Stimulated activated naive CD8-positive, alpha-beta T cell treated with anti-CD3 and anti-CD28 coated beads, Interleukin-15, amount 100 ng/mL, for 72 hours (primary cell): Measurements from ENCODE around the gene ANKRD55.
"Not testable (repeated sequence)": the region's sequence is repeated elsewhere in the genome, so short reads cannot be mapped to it uniquely, and the experiment has no call there.

ENCODE experiments used
- ATAC-seq: fragments of 150-1000 bp; cut with Tn5 transposase; 2 replicates; pipeline ENCODE4 v1.10.0; 2021; ENCODE audit warnings: mild to moderate bottlenecking, moderate library complexity
- DNase-seq, 2 donors: peaks; one replicate each; pipeline ENCODE4 v3.0.0; 2021 to 2022
- H3K27ac Mint-ChIP-seq, 2 donors: one replicate each; pipeline ENCODE4 v1.8.0; 2022; ENCODE audit warnings: mild to moderate bottlenecking in 2 of 2, mixed read lengths in 2 of 2, moderate library complexity in 2 of 2
- H3K27me3 Mint-ChIP-seq: one replicate; pipeline ENCODE4 v1.8.0; 2022; ENCODE audit warnings: mixed read lengths
- H3K4me1 Mint-ChIP-seq: one replicate; pipeline ENCODE4 v1.8.0; 2022; ENCODE audit warnings: mild to moderate bottlenecking, mixed read lengths
- H3K4me3 Mint-ChIP-seq, 2 donors: one replicate each; pipeline ENCODE4 v1.8.0; 2022; ENCODE audit warnings: mild to moderate bottlenecking in 2 of 2, mixed read lengths in 2 of 2, moderate library complexity in 1 of 2
- H3K9me3 Mint-ChIP-seq, 2 donors: one replicate each; pipeline ENCODE4 v1.8.0; 2022; ENCODE audit warnings: mixed read lengths in 2 of 2

The ANKRD55 gene

GRCh38 chr5:56128113-56128512 is 105.0 kb downstream of the ANKRD55 start:
- Mint-ChIP-seq H3K27ac (peak overlapping the region; percentile 14 to 99), H3K4me1 (peaks cover 40% of the 10 kb centered on the region), H3K4me3 (peak overlapping the region; percentile 65 to 88), H3K27me3 (no peaks in the 10 kb centered on the region), H3K9me3 (peaks cover 6 to 10% of the 10 kb centered on the region in 2 donors)
- peak; percentile 83 for ATAC-seq
- peak; percentile 18 to 57 for DNase-seq

GRCh38 chr5:56126487-56127179 is 106.5 kb downstream of the ANKRD55 start:
- Mint-ChIP-seq H3K4me1 (peaks cover 43% of the 10 kb centered on the region), H3K9me3 (peaks cover 6 to 10% of the 10 kb centered on the region in 2 donors), H3K27me3 (no peaks in the 10 kb centered on the region), H3K4me3 (peak overlapping the region; percentile 63 to 88), H3K27ac (peak overlapping the region; percentile 68 to 99)
- peak; percentile 65 for ATAC-seq
- peak in 1 of 2 donors; percentile 30 for DNase-seq

GRCh38 chr5:56123531-56124243 is 109.4 kb downstream of the ANKRD55 start:
- no peaks in the 10 kb centered on the region for H3K9me3 Mint-ChIP-seq
- peaks cover 39% of the 10 kb centered on the region for H3K4me1 Mint-ChIP-seq
- H3K27me3 Mint-ChIP-seq = no peaks in the 10 kb centered on the region
- peak; percentile 62 for ATAC-seq
- H3K27ac Mint-ChIP-seq = peak overlapping the region in 1 of 2 donors; percentile 8
- H3K4me3 Mint-ChIP-seq = no peak overlapping the region
- no peak for DNase-seq

- not testable (repeated sequence) for H3K27ac Mint-ChIP-seq
Observed at GRCh38 chr5:56122360-56122985, 110.7 kb downstream of the ANKRD55 start.

DNA sequence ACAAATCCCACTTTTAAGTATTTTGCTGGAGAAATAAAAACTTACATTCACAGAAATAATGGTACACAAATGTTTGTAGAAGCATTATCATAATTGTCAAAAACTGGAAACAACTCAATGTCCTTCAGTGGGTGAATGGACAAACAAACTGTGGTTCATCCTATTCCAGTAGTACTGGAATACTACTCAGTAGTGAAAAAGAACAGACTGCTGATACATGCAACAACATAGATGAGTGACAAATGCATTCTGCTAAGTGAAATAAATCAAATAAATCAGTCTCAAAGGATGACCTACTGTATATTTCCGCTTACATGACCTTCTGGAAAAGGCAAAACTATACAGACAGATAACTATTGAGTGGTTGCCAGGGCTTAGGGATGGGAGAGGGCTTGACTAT is 114.1 kb downstream of the ANKRD55 start:
- DNase-seq (no peak), ATAC-seq (no peak)
- Mint-ChIP-seq H3K27ac (no peak overlapping the region), H3K9me3 (no peaks in the 10 kb centered on the region), H3K4me3 (no peak overlapping the region), H3K4me1 (peaks cover 12% of the 10 kb centered on the region), H3K27me3 (no peaks in the 10 kb centered on the region)

More at GRCh38 chr5:56122360-56122985, 110.7 kb downstream of the ANKRD55 start:
- H3K4me1 Mint-ChIP-seq = peaks cover 27% of the 10 kb centered on the region
- not testable (repeated sequence) for H3K9me3 Mint-ChIP-seq, H3K4me3 Mint-ChIP-seq, ATAC-seq, H3K27me3 Mint-ChIP-seq, DNase-seq

- Mint-ChIP-seq H3K27ac (peak overlapping the region in 1 of 2 donors; percentile 76), H3K27me3 (no peaks in the 10 kb centered on the region), H3K4me1 (no peaks in the 10 kb centered on the region), H3K4me3 (peak overlapping the region in 1 of 2 donors; percentile 12), H3K9me3 (no peaks in the 10 kb centered on the region)
- DNase-seq (no peak), ATAC-seq (peak; percentile 57)
Observed at GRCh38 chr5:56116599-56117141, 116.5 kb downstream of the ANKRD55 start.

GRCh38 chr5:56115589-56115988 is 117.5 kb downstream of the ANKRD55 start:
- H3K4me1 Mint-ChIP-seq = no peaks in the 10 kb centered on the region
- no peaks in the 10 kb centered on the region for H3K9me3 Mint-ChIP-seq
- H3K27me3 Mint-ChIP-seq = no peaks in the 10 kb centered on the region
- no peak overlapping the region for H3K4me3 Mint-ChIP-seq
- DNase-seq (no peak), ATAC-seq (no peak)
- H3K27ac Mint-ChIP-seq = no peak overlapping the region

GRCh38 chr5:56112526-56113121 is 120.5 kb downstream of the ANKRD55 start:
- Mint-ChIP-seq H3K27ac (no peak overlapping the region), H3K4me3 (no peak overlapping the region), H3K4me1 (peaks cover 6% of the 10 kb centered on the region), H3K9me3 (no peaks in the 10 kb centered on the region), H3K27me3 (no peaks in the 10 kb centered on the region)
- ATAC-seq = no peak
- DNase-seq = no peak

DNA sequence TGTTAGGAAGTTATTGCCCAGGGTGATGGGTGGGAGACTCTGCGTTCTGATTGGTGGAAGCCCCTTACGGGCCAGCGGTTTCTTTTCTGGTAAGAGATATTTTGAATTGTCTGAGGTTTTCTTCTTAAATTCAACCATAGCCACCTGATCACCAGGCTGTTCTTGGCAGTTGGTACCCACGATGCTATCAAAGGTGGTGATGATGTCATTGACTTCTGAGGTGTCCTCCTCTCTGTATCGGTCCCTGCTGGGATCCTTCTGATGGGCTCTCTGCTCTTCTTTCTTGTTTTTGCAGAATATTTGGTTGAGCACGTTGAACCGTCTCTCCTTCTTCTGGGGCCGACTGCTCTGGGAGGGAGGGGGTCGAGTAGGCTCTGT is 121.7 kb downstream of the ANKRD55 start:
- Mint-ChIP-seq H3K4me1 (peaks cover 14% of the 10 kb centered on the region), H3K27ac (no peak overlapping the region), H3K9me3 (no peaks in the 10 kb centered on the region), H3K27me3 (no peaks in the 10 kb centered on the region), H3K4me3 (no peak overlapping the region)
- DNase-seq (no peak), ATAC-seq (peak; percentile 39)

GRCh38 chr5:56110646-56111403 is 122.3 kb downstream of the ANKRD55 start:
- H3K4me1 Mint-ChIP-seq = peaks cover 17% of the 10 kb centered on the region
- no peak overlapping the region for H3K27ac Mint-ChIP-seq
- DNase-seq (no peak), ATAC-seq (no peak)
- H3K27me3 Mint-ChIP-seq = no peaks in the 10 kb centered on the region
- no peak overlapping the region for H3K4me3 Mint-ChIP-seq
- no peaks in the 10 kb centered on the region for H3K9me3 Mint-ChIP-seq

DNA sequence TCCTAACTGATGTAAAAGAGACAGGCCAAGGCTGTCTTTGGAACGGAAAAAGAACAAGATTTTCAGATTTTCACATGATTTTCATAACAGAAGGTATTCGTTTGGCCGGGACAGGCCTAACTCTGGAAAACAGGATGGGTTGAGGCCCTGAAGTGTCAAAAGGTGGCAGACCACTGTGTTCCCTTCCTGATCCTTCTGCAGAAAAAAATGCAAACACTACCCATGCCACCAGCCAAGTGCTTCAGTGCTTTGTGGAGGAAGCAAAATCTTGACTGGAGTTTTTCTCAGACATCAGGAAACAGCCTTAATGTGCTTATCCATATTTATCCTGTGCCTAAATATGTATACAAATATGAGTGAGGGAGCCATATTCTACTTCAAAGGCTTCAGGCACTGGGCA is 124.9 kb downstream of the ANKRD55 start:
- H3K27ac Mint-ChIP-seq = peak overlapping the region; percentile 54 to 82
- H3K27me3 Mint-ChIP-seq = no peaks in the 10 kb centered on the region
- no peaks in the 10 kb centered on the region for H3K9me3 Mint-ChIP-seq
- no peak overlapping the region for H3K4me3 Mint-ChIP-seq
- H3K4me1 Mint-ChIP-seq = peaks cover 37% of the 10 kb centered on the region
- DNase-seq (no peak), ATAC-seq (no peak)

DNA sequence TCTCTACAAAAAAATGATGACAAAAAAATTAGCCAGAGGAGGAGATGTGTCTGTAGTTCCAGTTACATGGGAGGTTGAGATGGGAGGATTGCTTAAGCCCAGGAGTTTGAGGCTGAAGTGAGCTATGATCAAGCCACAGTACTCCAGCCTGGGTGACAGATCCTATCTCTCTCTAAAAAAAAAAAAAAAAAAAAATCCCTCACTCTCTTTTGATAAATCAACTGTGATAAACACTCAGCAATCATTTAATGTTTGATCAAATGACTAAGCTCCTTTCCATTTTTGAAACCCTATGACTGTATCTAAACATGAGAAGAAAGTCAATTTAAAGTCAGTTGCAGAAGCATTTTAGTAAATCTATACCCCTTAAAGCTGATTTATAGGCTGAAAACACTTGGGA is 126.3 kb downstream of the ANKRD55 start:
- Mint-ChIP-seq H3K27ac (no peak overlapping the region), H3K4me1 (peaks cover 48% of the 10 kb centered on the region), H3K4me3 (no peak overlapping the region), H3K9me3 (no peaks in the 10 kb centered on the region), H3K27me3 (no peaks in the 10 kb centered on the region)
- no peak for DNase-seq
- ATAC-seq = no peak

DNA sequence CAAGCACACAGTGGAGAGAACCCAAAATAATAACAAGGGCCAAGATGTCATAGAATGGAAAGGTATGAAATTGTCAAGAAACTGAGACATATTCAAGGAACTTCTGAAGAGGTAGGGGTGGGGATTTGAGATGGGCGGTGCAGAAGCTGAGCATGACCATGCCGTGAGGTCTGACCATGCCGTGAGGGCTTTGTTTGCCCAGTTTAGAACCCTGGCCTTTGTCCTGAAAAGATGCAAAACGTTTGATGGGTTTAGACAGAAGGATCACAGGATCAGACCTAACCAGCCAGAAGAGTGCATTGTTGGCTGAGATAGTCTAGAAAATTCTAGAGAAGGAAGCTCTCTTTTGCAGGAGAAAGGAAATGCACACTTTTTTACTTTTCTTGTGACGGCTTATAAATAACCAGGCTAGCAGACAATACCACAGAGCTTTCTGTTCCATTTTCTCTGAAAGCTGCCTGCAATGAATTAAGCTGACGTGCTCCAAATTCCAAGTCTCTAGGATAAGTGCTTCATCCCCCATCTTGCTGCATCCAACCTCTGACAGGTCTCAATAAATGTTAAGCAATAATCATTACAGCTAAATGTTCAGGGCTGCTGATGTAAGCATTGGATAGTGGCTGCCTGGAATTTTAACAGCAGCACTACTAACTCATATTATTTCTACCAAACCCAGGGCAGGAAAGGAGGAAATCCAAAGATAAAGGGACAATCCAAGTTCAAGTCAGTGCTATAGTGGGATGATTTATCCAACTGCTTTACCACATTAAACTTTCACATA is 127.4 kb downstream of the ANKRD55 start:
- Mint-ChIP-seq H3K27me3 (no peaks in the 10 kb centered on the region), H3K4me1 (peaks cover 56% of the 10 kb centered on the region), H3K9me3 (no peaks in the 10 kb centered on the region), H3K27ac (no peak overlapping the region), H3K4me3 (peak overlapping the region in 1 of 2 donors; percentile 52)
- DNase-seq (no peak), ATAC-seq (no peak)

- no peak overlapping the region for H3K4me3 Mint-ChIP-seq
- peaks cover 80% of the 10 kb centered on the region for H3K4me1 Mint-ChIP-seq
- no peak for ATAC-seq
- no peak for DNase-seq
- no peak overlapping the region for H3K27ac Mint-ChIP-seq
- H3K9me3 Mint-ChIP-seq = no peaks in the 10 kb centered on the region
- no peaks in the 10 kb centered on the region for H3K27me3 Mint-ChIP-seq
Observed at GRCh38 chr5:56102889-56103288, 130.2 kb downstream of the ANKRD55 start.
